Peyer's patch (tissue), 4 donors: Measurements from ENCODE around the gene KAT5.
"Not testable (repeated sequence)": the region's sequence is repeated elsewhere in the genome, so short reads cannot be mapped to it uniquely, and the experiment has no call there.

Experiments used
- POLR2A ChIP-seq, 2 donors: fragments of 450-650 bp; IDR thresholded peaks; one replicate each; pipeline ENCODE4 v1.5.1; 2017; ENCODE audit warnings: antibody characterized with exemption in 2 of 2, mild to moderate bottlenecking in 2 of 2, moderate library complexity in 2 of 2
- TF ChIP-seq, protein P1 (sequence below), 6 experiments: fragments of 450-650 bp in 4 of 6; fragments of 200-600 bp in 2 of 6; sonication (generic) in 1 of 6; IDR thresholded peaks; one replicate each; pipeline ENCODE4 v1.5.1; 2017 to 2019; ENCODE audit warnings: antibody characterized with exemption in 6 of 6, mild to moderate bottlenecking in 3 of 6, moderate library complexity in 1 of 6

DNA sequence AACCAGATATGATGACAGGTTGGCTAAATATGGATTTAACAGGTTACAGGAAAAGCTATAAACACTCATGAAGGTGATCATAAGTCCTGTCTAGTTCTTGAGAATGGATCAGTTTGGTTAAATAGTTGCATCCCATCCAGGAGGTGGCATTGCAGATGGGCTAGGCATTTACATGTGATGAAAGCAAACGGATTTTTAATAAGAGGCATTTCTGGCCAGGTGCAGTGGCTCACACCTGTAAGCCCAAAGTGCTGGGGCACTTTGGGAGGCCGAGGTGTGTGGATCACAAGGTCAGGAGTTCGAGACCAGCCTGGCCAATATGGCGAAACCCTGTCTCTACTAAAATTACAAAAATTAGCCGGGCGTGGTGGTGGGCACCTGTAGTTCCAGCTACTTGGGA lies 28.6 kb upstream of the KAT5 start:
- TF ChIP-seq, protein P1, sequence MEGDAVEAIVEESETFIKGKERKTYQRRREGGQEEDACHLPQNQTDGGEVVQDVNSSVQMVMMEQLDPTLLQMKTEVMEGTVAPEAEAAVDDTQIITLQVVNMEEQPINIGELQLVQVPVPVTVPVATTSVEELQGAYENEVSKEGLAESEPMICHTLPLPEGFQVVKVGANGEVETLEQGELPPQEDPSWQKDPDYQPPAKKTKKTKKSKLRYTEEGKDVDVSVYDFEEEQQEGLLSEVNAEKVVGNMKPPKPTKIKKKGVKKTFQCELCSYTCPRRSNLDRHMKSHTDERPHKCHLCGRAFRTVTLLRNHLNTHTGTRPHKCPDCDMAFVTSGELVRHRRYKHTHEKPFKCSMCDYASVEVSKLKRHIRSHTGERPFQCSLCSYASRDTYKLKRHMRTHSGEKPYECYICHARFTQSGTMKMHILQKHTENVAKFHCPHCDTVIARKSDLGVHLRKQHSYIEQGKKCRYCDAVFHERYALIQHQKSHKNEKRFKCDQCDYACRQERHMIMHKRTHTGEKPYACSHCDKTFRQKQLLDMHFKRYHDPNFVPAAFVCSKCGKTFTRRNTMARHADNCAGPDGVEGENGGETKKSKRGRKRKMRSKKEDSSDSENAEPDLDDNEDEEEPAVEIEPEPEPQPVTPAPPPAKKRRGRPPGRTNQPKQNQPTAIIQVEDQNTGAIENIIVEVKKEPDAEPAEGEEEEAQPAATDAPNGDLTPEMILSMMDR (IDR thresholded peaks at IDR 0.05), result not testable (repeated sequence)
- TF ChIP-seq POLR2A (IDR thresholded peaks at IDR 0.05), result not testable (repeated sequence)
